ENCODE data around the gene FSIP1.

DNA sequence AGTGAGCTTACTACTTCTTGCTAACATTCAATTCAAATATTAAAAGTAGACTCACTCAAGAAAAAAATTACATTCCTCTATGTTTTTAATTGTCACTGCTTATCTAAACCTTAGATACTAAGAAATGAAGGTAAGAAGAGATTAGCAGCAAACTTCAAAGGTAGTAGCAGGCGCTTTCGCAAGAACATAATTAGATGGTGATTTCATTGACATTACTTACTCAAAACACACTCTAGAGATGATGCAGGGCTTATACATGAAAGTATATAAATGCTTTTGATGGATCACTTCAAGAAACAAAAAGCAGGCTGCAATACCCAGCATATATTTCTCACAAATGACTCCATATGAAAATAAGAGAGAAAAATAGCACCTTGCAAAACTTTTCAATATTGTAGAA, 86.8 kb downstream of the FSIP1 start:
- no peak for TF ChIP-seq EZH2 (IDR thresholded peaks at IDR 0.05; ENCODE audit: borderline replicate concordance, low read length)
- TF ChIP-seq CTCF (conservative IDR thresholded peaks at IDR 0.05 in 1 of 2, IDR thresholded peaks at IDR 0.05 in 1 of 2; ENCODE audit: extremely low read depth in 1 of 2, insufficient read depth in 1 of 2, low read depth in 1 of 2, low read length in 2 of 2) = no peak

All from mammary epithelial cell (primary cell).